ENCODE results near the gene CLIP1. TPM values are rescaled to one million over a fixed set of nuclear protein-coding genes. Genes with fewer than 3 reads are reported as not detected.
"Not testable (repeated sequence)": the region's sequence is repeated elsewhere in the genome, so short reads cannot be mapped to it uniquely, and the experiment has no call there.

The CLIP1 gene
- total RNA-seq, 1 donor from 2014 or later: 59.1 TPM

DNA sequence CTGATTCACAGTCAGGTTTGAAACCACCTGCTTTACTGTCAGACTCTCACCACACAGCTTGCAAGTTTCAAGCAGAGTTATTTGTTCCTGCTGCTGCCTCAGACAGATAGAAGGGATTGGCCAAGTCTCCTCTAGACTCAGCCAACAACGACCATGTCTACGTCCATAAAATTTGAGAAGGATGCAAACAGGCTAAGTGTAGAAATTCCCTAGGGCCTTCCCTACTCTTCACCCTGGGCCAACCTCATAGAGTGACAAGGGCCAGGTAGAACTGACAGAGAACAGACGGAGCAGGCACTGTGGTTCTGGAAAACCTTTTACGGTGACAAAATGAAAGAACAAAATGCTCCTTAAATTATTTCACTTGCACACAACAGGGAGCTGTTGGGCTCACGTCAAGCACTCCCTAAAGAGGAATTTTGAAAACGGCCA lies 39.5 kb downstream of the CLIP1 start:
- no peaks in the 10 kb centered on the region for H3K9me3 Mint-ChIP-seq
- H3K4me3 Mint-ChIP-seq: no peak overlapping the region
- H3K4me1 Mint-ChIP-seq (ENCODE audit: unreplicated experiment): no peaks in the 10 kb centered on the region
- no peak overlapping the region for H3K27ac Mint-ChIP-seq
- TF ChIP-seq, protein P1, sequence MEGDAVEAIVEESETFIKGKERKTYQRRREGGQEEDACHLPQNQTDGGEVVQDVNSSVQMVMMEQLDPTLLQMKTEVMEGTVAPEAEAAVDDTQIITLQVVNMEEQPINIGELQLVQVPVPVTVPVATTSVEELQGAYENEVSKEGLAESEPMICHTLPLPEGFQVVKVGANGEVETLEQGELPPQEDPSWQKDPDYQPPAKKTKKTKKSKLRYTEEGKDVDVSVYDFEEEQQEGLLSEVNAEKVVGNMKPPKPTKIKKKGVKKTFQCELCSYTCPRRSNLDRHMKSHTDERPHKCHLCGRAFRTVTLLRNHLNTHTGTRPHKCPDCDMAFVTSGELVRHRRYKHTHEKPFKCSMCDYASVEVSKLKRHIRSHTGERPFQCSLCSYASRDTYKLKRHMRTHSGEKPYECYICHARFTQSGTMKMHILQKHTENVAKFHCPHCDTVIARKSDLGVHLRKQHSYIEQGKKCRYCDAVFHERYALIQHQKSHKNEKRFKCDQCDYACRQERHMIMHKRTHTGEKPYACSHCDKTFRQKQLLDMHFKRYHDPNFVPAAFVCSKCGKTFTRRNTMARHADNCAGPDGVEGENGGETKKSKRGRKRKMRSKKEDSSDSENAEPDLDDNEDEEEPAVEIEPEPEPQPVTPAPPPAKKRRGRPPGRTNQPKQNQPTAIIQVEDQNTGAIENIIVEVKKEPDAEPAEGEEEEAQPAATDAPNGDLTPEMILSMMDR (conservative IDR thresholded peaks at IDR 0.05): no peak
- H3K27me3 Mint-ChIP-seq: no peaks in the 10 kb centered on the region
- no peak for DNase-seq (ENCODE audit: extremely low spot score, unreplicated experiment)
- H3K36me3 Mint-ChIP-seq: no peaks in the 10 kb centered on the region

DNA sequence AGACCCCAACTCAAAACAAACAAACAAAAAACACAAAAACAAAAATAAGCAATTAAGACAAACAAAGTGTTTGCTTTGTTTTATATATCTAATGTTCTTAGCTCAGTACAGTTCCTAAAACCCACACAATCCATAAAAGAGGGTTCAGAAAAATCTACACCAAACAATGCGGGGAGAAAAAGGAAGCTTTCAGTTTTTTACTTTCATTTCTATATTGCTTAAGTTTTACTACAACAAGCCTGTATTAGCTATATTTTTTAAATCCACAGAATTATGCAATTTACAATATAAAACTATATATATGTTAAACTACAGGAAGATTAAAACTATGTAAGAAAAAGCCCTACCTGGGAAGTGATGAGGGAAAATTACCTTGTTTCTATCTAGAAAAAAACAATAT lies 41.4 kb downstream of the CLIP1 start:
- Mint-ChIP-seq H3K9me3 (no peaks in the 10 kb centered on the region), H3K36me3 (peaks cover 8% of the 10 kb centered on the region), H3K4me1 (ENCODE audit: unreplicated experiment) (no peaks in the 10 kb centered on the region), H3K27me3 (no peaks in the 10 kb centered on the region), H3K4me3 (no peak overlapping the region), H3K27ac (no peak overlapping the region)
- DNase-seq (ENCODE audit: extremely low spot score, unreplicated experiment): no peak
- TF ChIP-seq, protein P1 (conservative IDR thresholded peaks at IDR 0.05): no peak

DNA sequence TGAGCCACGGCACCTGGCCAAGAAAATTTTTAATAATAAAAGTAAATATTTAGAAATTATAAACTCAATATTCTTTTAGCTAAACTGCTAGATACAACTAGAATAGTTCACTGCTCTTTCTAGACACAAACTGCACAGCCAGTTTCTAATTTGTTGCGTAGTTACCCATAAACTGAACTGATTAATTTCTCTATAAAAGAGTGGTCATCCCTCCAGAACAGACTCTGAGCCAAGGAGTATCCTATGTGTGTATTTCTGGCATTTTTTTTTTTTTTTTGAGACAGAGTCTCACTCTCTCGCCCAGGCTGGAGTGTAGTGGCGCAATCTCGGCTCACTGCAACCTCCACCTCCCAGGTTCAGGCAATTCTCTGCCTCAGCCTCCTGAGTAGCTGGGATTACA lies 45.7 kb downstream of the CLIP1 start:
- not testable (repeated sequence) for H3K27ac Mint-ChIP-seq; H3K27me3 Mint-ChIP-seq; H3K4me1 Mint-ChIP-seq (ENCODE audit: unreplicated experiment); H3K4me3 Mint-ChIP-seq; H3K9me3 Mint-ChIP-seq; DNase-seq (ENCODE audit: extremely low spot score, unreplicated experiment)
- H3K36me3 Mint-ChIP-seq: peaks cover 12% of the 10 kb centered on the region

DNA sequence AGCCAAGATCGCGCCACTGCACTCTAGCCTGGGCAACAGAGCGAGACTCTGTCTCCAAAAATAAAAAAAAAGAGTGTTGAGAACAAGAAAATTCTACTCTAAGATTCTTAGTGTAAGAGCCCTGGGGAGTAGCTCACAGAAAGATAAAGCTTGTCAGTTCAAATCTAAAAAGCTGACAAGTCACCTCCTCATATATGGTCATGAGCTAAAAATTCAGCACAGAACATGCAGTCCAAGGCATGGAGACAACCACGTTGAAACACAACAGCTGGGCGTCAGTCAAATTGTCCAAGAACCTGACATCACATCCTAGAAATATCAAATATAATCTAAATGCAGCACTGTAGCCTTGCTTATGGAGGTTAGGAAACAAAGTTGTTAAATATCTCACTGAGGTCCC lies 47.8 kb downstream of the CLIP1 start:
- TF ChIP-seq, protein P1 (conservative IDR thresholded peaks at IDR 0.05): no peak
- peaks cover 17% of the 10 kb centered on the region for H3K36me3 Mint-ChIP-seq
- H3K27me3 Mint-ChIP-seq: no peaks in the 10 kb centered on the region
- H3K4me3 Mint-ChIP-seq: no peak overlapping the region
- no peak for DNase-seq (ENCODE audit: extremely low spot score, unreplicated experiment)
- H3K27ac Mint-ChIP-seq: no peak overlapping the region
- H3K9me3 Mint-ChIP-seq: no peaks in the 10 kb centered on the region
- H3K4me1 Mint-ChIP-seq (ENCODE audit: unreplicated experiment): no peaks in the 10 kb centered on the region

DNA sequence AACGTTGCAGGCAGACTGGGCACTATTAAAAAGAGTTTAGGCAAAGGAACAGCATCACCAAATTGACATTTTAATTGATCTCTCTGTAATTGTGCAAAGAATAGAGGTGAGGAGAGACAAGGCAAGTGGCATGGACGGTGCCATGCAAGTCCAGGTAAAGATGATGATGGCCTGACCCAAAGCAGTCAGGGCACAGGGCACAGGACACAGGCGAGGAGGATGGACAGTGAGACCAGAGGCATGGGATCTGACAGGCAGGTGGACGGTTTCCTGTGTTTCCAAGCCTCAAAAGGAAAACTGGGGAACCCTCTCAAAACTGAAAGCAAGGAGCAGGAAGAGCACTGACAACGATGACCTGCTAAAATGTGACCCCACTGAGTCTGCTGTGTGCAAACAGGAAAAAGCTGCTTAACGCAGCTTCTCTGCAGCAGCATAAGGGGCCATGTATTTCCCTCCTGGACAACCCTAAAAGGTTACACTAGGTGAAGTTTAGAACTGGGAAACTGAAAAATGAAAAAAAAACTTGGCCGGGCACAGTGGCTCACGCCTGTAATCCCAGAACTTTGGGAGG lies 50.9 kb downstream of the CLIP1 start:
- Mint-ChIP-seq H3K4me3 (no peak overlapping the region), H3K9me3 (no peaks in the 10 kb centered on the region), H3K36me3 (peaks cover 19% of the 10 kb centered on the region), H3K27me3 (no peaks in the 10 kb centered on the region), H3K27ac (no peak overlapping the region), H3K4me1 (ENCODE audit: unreplicated experiment) (peaks cover 8% of the 10 kb centered on the region)
- DNase-seq (ENCODE audit: extremely low spot score, unreplicated experiment): no peak
- TF ChIP-seq, protein P1 (conservative IDR thresholded peaks at IDR 0.05): no peak

DNA sequence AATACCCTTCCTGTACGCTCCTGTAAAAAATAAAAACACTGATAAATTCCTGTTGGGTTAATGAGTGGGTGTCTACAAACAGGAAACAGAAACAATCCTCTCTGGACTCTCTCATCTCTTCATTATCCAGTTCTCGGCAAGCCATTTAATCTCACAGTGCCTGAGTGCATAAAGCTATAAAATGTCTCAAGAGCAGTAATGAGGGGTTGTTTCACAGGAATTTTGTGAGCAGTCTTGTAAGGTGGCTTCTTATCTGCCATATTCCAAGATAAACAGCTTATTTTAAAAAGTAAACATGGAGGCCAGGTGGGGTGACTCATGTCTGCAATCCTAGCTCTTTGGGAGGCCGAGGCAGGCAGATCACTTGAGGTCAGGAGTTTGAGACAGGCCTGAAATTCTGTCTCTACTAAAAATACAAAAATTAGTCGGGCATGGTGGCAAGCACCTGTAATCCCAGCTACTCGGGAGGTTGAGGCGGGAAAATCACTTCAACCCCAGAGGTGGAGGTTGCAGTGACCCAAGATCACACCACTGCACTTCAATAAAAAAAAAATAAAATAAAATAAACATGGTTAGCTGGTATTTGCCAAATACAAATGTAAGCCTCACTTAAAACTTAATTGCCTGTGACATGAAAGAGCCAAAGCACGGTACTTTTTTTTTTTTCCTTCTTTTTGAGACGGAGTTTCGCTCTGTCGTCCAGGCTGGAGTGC lies 54.0 kb downstream of the CLIP1 start:
- no peaks in the 10 kb centered on the region for H3K27me3 Mint-ChIP-seq
- no peak for DNase-seq (ENCODE audit: extremely low spot score, unreplicated experiment)

DNA sequence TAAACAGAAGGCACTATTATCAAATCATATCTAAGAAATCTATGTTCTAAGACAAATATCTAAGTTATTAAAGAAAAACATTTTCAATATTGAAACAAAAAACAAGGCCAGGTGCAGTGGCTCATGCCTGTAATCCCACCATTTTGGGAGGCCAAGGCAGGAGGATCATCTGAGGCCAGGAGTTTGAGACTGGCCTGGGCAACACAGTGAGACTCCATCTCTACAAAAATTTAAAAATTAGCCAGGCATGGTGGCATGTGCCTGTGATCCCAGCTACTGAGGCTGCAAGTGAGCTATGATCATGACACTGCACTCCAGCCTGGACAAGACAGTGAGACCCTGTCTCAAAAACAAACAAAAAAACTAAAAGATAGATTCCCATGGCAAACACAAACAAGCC lies 54.8 kb downstream of the CLIP1 start:
- not testable (repeated sequence) for H3K4me3 Mint-ChIP-seq
- Mint-ChIP-seq H3K27ac (peak overlapping the region; percentile 84), H3K36me3 (peaks cover 17% of the 10 kb centered on the region)

More for the DNA sequence above, 54.0 kb downstream of the CLIP1 start:
- Mint-ChIP-seq H3K4me1 (ENCODE audit: unreplicated experiment) (peaks cover 8% of the 10 kb centered on the region), H3K36me3 (peaks cover 19% of the 10 kb centered on the region), H3K9me3 (no peaks in the 10 kb centered on the region), H3K27ac (peak overlapping the region; percentile 84), H3K4me3 (no peak overlapping the region)
- TF ChIP-seq, protein P1 (conservative IDR thresholded peaks at IDR 0.05): no peak

More for the DNA sequence above, 54.8 kb downstream of the CLIP1 start:
- not testable (repeated sequence) for H3K4me1 Mint-ChIP-seq (ENCODE audit: unreplicated experiment); DNase-seq (ENCODE audit: extremely low spot score, unreplicated experiment); H3K27me3 Mint-ChIP-seq; H3K9me3 Mint-ChIP-seq

Measured in type B pancreatic cell (in vitro differentiated cells).